HFF-Myc (cell line): Measurements from ENCODE around the gene MEGF11.

Experiments
- DNase-seq: peaks from one replicate; pipeline ENCODE4 v3.0.0-alpha.2; 2011; ENCODE audit warnings: low read depth; ENCODE audit errors: extremely low read depth
- H3K4me3 ChIP-seq: replicated peaks from 2 replicates; pipeline ENCODE4 v1.5.1; 2011; ENCODE audit warnings: low read depth, mild to moderate bottlenecking, control low read depth, low read length
- CTCF ChIP-seq: IDR thresholded peaks from 2 replicates; pipeline ENCODE4 v1.5.1; 2012; ENCODE audit warnings: mild to moderate bottlenecking, low read depth, low read length, control low read depth; ENCODE audit errors: missing control alignments

MEGF11 gene

GRCh38 chr15:66293419-66294156 is 40.0 kb upstream of the MEGF11 start, which contains the start of gene DIS3L:
DIS3L (plus strand) TSS chr15:66293568; CDS start chr15:66293597, 29 bp downstream.
- TF ChIP-seq CTCF = no peak
- peak within 1 kb of the TSS; percentile 53 for H3K4me3 ChIP-seq
- no peak for DNase-seq

GRCh38 chr15:66292571-66293418 is 39.2 kb upstream of the MEGF11 start:
- peak overlapping the region; percentile 53 for H3K4me3 ChIP-seq
- no peak for TF ChIP-seq CTCF
- DNase-seq = no peak

GRCh38 chr15:66291816-66292570 is 38.4 kb upstream of the MEGF11 start:
- peak overlapping the region; percentile 53; the same call in 1 of the 2 replicates for H3K4me3 ChIP-seq
- DNase-seq = no peak
- no peak for TF ChIP-seq CTCF

GRCh38 chr15:66290518-66290917 is 37.0 kb upstream of the MEGF11 start:
- H3K4me3 ChIP-seq = no peak overlapping the region
- DNase-seq = no peak
- TF ChIP-seq CTCF = no peak

GRCh38 chr15:66290007-66290406 is 36.5 kb upstream of the MEGF11 start:
- TF ChIP-seq CTCF = no peak
- no peak overlapping the region for H3K4me3 ChIP-seq
- no peak for DNase-seq

GRCh38 chr15:66288551-66289185 is 35.1 kb upstream of the MEGF11 start:
- no peak for DNase-seq
- no peak overlapping the region for H3K4me3 ChIP-seq
- TF ChIP-seq CTCF = no peak
